Omental fat pad (tissue), 4 donors: ENCODE data around the gene LRRC74B. TPM values are rescaled to one million over a fixed set of nuclear protein-coding genes. Genes with fewer than 3 reads are reported as not detected.
"Not testable (repeated sequence)": the region's sequence is repeated elsewhere in the genome, so short reads cannot be mapped to it uniquely, and the experiment has no call there.

ENCODE experiments used
- ATAC-seq: fragments of 150-250 bp; one replicate; pipeline ENCODE4 v1.9.1; 2016; ENCODE audit warnings: mild to moderate bottlenecking, moderate library complexity; ENCODE audit not compliant: low FRiP score
- DNase-seq: peaks from one replicate; pipeline ENCODE4 v3.0.0-alpha.2; 2019; ENCODE audit warnings: low spot score
- CTCF ChIP-seq, 3 donors: fragments of 450-650 bp; IDR thresholded peaks; one replicate each; pipeline ENCODE4 v1.5.1; 2016 to 2017; ENCODE audit warnings: antibody characterized with exemption in 3 of 3, mild to moderate bottlenecking in 3 of 3, moderate library complexity in 2 of 3
- total RNA-seq, 4 donors: library from RNA; depleted of rRNA; stranded (reverse); fragments of >200 nt; gene quantifications; one replicate each; pipeline ENCODE4 v1.1.0, GENCODE V29; 2016

The LRRC74B gene
- total RNA-seq, 4 donors from 2014 or later, result not detected

GRCh38 chr22:21078916-21079315 is 33.2 kb downstream of the LRRC74B start:
- TF ChIP-seq CTCF (IDR thresholded peaks at IDR 0.05), result no peak
- DNase-seq (no peak), ATAC-seq (no peak)

GRCh38 chr22:21079493-21079892 is 33.7 kb downstream of the LRRC74B start:
- ATAC-seq (no peak), DNase-seq (no peak)
- no peak for TF ChIP-seq CTCF (IDR thresholded peaks at IDR 0.05)

- no peak for TF ChIP-seq CTCF (IDR thresholded peaks at IDR 0.05)
- ATAC-seq (no peak), DNase-seq (no peak)
Observed at GRCh38 chr22:21080435-21081137, 34.8 kb downstream of the LRRC74B start.

GRCh38 chr22:21082248-21082647 is 36.5 kb downstream of the LRRC74B start:
- no peak for TF ChIP-seq CTCF (IDR thresholded peaks at IDR 0.05)
- DNase-seq (no peak), ATAC-seq (no peak)

- no peak for TF ChIP-seq CTCF (IDR thresholded peaks at IDR 0.05)
- ATAC-seq, result no peak
- no peak for DNase-seq
Observed at GRCh38 chr22:21087119-21087518, 41.4 kb downstream of the LRRC74B start.

- ATAC-seq, DNase-seq: not testable (repeated sequence)
Observed at GRCh38 chr22:21087926-21088325, 42.2 kb downstream of the LRRC74B start.

GRCh38 chr22:21091220-21091619 is 45.5 kb downstream of the LRRC74B start:
- not testable (repeated sequence) for DNase-seq, ATAC-seq

GRCh38 chr22:21092797-21093554 is 47.2 kb downstream of the LRRC74B start:
- no peak for ATAC-seq
- TF ChIP-seq CTCF (IDR thresholded peaks at IDR 0.05), result no peak
- no peak for DNase-seq

GRCh38 chr22:21093555-21094137 is 47.9 kb downstream of the LRRC74B start:
- DNase-seq, ATAC-seq: not testable (repeated sequence)
